Breast epithelium (tissue), 3 donors: ENCODE results near the gene ALG10B.
"Not testable (repeated sequence)": the region's sequence is repeated elsewhere in the genome, so short reads cannot be mapped to it uniquely, and the experiment has no call there.

Experiments used
- POLR2A ChIP-seq: fragments of 450-650 bp; IDR thresholded peaks from one replicate; pipeline ENCODE4 v1.6.1; 2016; ENCODE audit warnings: antibody characterized with exemption, mild to moderate bottlenecking, moderate library complexity
- POLR2AphosphoS5 ChIP-seq, 3 donors: sonication (generic); formaldehyde crosslinking; IDR thresholded peaks; one replicate each; pipeline ENCODE4 v1.6.1; 2017; ENCODE audit warnings: antibody characterized with exemption in 3 of 3
- TF ChIP-seq, protein P1 (sequence below), 3 donors: fragments of 450-650 bp; IDR thresholded peaks; one replicate each; pipeline ENCODE4 v1.5.1; 2016 to 2017; ENCODE audit warnings: antibody characterized with exemption in 3 of 3, mild to moderate bottlenecking in 3 of 3, moderate library complexity in 3 of 3

DNA sequence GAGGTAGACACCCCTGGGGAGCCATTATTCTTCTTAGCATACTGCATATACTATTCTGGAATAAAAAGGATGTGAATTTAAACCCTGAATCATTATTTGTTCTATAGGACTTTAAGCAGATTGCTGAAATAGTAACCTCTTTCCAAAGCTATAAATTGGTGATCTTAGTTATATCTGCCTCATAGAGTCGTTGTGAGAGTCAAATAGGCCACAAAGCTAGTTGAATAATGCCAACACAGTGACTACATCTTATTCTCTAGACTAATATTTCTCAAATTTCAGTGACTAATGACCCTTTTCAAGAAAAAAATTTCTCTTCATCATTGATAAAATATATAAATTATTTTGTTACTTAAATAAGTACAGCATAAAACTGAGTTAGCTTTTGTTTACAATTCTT lies 13.6 kb upstream of the ALG10B start:
- TF ChIP-seq POLR2A; POLR2AphosphoS5 (IDR thresholded peaks at IDR 0.05): not testable (repeated sequence)
- TF ChIP-seq, protein P1, sequence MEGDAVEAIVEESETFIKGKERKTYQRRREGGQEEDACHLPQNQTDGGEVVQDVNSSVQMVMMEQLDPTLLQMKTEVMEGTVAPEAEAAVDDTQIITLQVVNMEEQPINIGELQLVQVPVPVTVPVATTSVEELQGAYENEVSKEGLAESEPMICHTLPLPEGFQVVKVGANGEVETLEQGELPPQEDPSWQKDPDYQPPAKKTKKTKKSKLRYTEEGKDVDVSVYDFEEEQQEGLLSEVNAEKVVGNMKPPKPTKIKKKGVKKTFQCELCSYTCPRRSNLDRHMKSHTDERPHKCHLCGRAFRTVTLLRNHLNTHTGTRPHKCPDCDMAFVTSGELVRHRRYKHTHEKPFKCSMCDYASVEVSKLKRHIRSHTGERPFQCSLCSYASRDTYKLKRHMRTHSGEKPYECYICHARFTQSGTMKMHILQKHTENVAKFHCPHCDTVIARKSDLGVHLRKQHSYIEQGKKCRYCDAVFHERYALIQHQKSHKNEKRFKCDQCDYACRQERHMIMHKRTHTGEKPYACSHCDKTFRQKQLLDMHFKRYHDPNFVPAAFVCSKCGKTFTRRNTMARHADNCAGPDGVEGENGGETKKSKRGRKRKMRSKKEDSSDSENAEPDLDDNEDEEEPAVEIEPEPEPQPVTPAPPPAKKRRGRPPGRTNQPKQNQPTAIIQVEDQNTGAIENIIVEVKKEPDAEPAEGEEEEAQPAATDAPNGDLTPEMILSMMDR (IDR thresholded peaks at IDR 0.05) = not testable (repeated sequence)
